GM20000 (cell line): Measurements from ENCODE around the gene C11orf65.

Experiments
- DNase-seq: peaks from one replicate; pipeline ENCODE4 v3.0.0; 2012; ENCODE audit warnings: low spot score
- TF ChIP-seq, protein P1 (sequence below): IDR thresholded peaks from 2 replicates; pipeline ENCODE4 v1.5.1; 2012; ENCODE audit warnings: mild to moderate bottlenecking, control low read depth; ENCODE audit errors: extremely low read depth, missing control alignments

Gene C11orf65

DNA sequence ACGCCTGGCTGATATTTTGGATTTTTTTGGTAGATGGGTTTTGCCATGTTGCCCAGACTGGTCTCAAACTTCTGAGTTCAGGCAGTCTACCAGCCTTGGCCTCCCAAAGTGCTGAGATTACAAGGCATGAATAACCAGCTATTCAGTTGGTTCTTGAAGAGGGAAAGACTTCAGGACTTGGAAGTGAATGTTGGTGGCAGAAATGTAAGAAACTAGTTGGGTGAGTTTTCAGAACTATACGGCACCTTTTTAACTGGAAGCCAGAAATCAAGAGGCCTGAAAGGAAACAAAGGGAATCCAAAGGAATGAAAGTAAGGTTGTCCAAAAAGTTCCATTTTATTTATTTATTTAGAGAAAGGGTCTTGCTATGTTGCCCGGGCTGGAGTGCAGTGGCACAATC lies 28.0 kb upstream of the C11orf65 start:
- TF ChIP-seq, protein P1, sequence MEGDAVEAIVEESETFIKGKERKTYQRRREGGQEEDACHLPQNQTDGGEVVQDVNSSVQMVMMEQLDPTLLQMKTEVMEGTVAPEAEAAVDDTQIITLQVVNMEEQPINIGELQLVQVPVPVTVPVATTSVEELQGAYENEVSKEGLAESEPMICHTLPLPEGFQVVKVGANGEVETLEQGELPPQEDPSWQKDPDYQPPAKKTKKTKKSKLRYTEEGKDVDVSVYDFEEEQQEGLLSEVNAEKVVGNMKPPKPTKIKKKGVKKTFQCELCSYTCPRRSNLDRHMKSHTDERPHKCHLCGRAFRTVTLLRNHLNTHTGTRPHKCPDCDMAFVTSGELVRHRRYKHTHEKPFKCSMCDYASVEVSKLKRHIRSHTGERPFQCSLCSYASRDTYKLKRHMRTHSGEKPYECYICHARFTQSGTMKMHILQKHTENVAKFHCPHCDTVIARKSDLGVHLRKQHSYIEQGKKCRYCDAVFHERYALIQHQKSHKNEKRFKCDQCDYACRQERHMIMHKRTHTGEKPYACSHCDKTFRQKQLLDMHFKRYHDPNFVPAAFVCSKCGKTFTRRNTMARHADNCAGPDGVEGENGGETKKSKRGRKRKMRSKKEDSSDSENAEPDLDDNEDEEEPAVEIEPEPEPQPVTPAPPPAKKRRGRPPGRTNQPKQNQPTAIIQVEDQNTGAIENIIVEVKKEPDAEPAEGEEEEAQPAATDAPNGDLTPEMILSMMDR = no peak
- DNase-seq = no peak

DNA sequence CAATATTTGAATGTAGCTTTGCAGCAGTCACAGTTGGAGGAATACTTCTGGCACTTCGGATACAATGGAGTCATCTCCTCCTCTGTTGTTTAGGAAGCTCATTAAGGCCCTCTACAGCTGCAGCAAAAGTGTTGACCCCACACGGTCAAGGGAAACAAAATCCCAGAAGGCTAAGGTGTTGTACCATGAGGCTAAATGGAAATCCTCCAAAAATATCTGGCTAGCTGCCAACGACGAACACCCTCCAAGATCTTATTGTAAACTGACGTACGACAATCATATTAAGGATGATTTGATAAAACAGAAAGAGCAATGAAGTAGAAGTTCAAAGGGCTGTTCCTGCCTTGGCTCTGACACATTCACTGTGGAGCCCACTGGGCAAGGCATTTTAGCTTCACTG lies 26.9 kb upstream of the C11orf65 start:
- no peak for DNase-seq
- TF ChIP-seq, protein P1 = no peak

DNA sequence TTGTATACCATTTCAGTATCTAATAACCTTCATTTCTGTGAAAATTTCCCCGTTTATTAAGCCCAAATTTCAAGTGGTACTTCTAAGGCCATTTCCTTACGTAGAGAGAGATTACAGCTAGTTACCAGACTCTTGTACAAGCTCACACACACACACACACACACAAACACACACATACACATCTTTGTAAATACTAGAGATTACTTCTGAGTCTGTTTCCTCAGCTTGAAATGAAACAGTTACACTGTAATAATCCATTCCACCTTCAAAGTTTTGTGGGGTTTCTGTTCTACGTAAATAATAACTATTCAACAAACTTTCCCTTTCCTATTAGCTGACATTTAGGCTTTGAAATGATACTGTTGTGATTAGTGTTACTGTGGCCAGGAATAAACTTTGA lies 24.6 kb upstream of the C11orf65 start:
- TF ChIP-seq, protein P1 = no peak
- DNase-seq = no peak

DNA sequence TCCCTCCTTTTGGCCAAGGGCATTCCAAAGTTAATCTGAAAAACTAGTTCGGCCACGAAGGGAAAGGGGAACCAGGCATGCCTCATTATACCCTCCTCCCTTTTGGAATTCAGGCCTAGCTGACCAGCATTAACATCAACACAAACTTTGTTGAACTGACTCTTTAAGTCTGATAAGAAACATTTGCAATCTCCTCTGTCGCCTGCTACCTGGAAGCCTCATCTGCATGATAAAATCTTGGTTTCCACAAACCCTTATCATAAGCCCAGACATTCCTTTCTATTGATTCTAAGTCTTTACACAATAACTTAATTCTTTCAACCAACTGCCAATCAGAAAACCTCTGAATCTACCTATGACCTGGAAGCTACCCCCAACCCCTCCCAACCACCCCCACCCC lies 19.5 kb upstream of the C11orf65 start:
- TF ChIP-seq, protein P1 = no peak
- no peak for DNase-seq

DNA sequence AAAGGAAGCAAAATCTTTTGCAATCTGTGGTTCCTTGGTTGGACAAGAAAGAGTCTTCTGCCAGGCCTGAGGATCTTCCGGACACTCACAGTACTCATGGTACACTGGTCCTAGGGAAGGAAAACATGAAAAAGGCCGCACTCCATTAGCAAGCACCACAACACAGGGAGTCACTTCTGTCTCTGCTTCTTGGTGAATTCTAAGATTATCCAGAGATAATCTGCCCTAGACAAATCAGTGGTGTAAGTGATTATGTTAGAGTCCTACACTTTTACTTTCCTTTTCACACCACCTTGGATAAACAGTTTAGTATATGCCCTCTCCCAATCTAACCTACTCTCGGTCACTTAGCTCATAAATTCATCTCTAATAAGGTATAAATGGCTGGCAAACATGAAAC lies 19.0 kb upstream of the C11orf65 start:
- TF ChIP-seq, protein P1 = no peak
- no peak for DNase-seq

DNA sequence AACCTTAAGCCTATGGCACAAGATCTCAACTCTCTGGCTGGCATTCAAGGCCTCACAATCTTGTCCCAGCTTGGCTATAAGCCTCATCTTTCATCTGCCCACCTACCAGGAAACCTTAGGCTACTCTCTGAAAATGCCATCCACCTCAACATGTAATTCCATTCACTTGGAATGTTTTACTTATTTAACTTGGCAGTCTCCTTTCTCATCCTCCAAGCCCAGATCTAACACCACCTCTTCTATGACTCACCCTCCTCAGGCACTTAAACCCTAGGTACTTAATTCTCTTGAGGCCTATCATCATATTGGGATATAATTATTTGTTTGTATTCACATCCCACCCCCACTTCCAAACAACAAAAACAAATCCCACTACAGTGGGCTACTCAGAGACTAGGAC lies 15.8 kb upstream of the C11orf65 start:
- DNase-seq = no peak
- TF ChIP-seq, protein P1 = no peak

DNA sequence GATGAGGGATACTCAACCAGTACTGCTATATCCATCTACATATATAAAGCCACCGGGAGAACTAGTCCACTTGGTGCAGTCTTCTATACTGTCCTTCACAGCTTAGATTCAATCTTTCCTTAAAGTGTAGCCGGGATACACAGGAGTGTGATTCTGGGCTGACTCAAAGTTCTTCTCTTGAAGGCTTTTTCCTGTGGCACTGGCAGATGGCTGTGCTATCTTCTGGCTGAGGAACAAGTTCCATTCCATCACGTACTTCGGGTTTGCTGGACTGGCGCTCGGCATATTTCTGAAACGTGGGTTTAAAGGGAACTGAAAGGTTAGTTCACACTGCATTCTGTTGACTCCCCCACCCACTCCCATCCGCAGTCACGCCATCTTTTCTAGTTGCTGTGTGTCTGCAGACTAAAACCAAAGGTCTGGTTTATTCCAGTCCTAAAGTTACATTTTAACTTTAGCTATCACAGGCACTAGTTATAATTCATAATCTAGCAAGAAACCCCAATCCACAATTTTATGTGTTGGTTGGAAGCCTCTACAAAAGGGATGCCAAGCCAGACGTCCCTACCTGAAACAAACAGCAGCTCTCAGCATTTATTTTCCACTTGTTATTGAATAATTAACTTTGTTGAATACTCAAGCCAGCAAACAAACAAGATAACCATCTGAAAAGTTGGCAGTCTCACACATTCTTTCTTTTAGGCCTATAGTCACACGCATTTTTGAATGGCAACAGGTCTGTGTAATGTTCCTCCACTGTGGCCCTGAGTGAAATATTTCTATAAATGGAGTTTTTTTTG lies 7.5 kb upstream of the C11orf65 start:
- TF ChIP-seq, protein P1 = no peak
- DNase-seq = no peak
